ENCODE measurements around the gene GAS2L2.
"Not testable (repeated sequence)": the region's sequence is repeated elsewhere in the genome, so short reads cannot be mapped to it uniquely, and the experiment has no call there.

GRCh38 chr17:35751541-35751940 is 1.5 kb downstream of the GAS2L2 start:
- TF ChIP-seq CTCF (IDR thresholded peaks at IDR 0.05; ENCODE audit: low read depth, low read length); EZH2phosphoT487 (IDR thresholded peaks at IDR 0.05; ENCODE audit: low read depth): not testable (repeated sequence)
